GM12874 (cell line): ENCODE results near the gene PTPRF.

Experiments used
- CTCF ChIP-seq: IDR thresholded peaks from 2 replicates; pipeline ENCODE4 v1.5.1; 2011; ENCODE audit warnings: low read depth, mild to moderate bottlenecking, control low read depth, low read length, moderate library complexity; ENCODE audit not compliant: insufficient read depth

The PTPRF gene

GRCh38 chr1:43526002-43526401 is 4.7 kb upstream of the PTPRF start:
- no peak for TF ChIP-seq CTCF

- no peak for TF ChIP-seq CTCF
Measured at GRCh38 chr1:43527111-43527878, 3.4 kb upstream of the PTPRF start.

- TF ChIP-seq CTCF = peak; percentile 90
Measured at GRCh38 chr1:43529206-43529731, 1.4 kb upstream of the PTPRF start.

- no peak for TF ChIP-seq CTCF
Measured at GRCh38 chr1:43531107-43531905, 623 bp downstream of the PTPRF start.

GRCh38 chr1:43531906-43532584 is 1.4 kb downstream of the PTPRF start:
- no peak for TF ChIP-seq CTCF

GRCh38 chr1:43532716-43533115 is 2.0 kb downstream of the PTPRF start:
- TF ChIP-seq CTCF = no peak

GRCh38 chr1:43533584-43533983 is 2.9 kb downstream of the PTPRF start:
- no peak for TF ChIP-seq CTCF
